HG03139 (cell line): ENCODE data around the gene PM20D1.
A peak's percentile ranks its signal among the peaks of the same experiment; 100 is the strongest.

Source experiments
- ATAC-seq: cut with Tn5 transposase; IDR thresholded peaks from one replicate; pipeline ENCODE4 v1.9.1; 2021; ENCODE audit not compliant: unreplicated experiment

Gene PM20D1

GRCh38 chr1:205809942-205810345, 40.0 kb downstream of the PM20D1 start:
- ATAC-seq: no peak

DNA sequence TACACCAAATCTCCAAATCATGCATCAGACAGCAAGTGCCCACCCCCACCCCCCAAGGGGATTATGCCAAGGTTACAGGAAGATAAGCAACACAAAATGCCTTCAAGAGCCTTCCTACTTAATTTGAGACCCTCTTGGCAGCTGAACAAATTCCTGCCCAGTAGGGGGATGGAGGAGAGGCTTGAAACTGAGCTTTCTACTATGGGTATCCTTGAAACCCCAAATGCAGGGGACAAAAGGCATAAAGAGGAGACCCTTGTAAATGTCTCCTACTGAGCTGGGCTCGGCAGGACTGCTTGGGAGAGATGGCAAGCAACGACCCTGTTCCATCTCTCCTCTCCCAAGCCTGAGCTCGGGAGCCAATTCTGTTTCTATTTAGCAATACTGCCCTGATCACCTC, 40.5 kb downstream of the PM20D1 start:
- no peak for ATAC-seq

GRCh38 chr1:205805082-205805711, 44.7 kb downstream of the PM20D1 start:
- no peak for ATAC-seq

- ATAC-seq: no peak
These were observed 45.3 kb downstream of the PM20D1 start for GRCh38 chr1:205804605-205805004.

- no peak for ATAC-seq
These were observed 45.9 kb downstream of the PM20D1 start for GRCh38 chr1:205803986-205804385.

- ATAC-seq: no peak
These were observed 47.9 kb downstream of the PM20D1 start for GRCh38 chr1:205802060-205802459.

DNA sequence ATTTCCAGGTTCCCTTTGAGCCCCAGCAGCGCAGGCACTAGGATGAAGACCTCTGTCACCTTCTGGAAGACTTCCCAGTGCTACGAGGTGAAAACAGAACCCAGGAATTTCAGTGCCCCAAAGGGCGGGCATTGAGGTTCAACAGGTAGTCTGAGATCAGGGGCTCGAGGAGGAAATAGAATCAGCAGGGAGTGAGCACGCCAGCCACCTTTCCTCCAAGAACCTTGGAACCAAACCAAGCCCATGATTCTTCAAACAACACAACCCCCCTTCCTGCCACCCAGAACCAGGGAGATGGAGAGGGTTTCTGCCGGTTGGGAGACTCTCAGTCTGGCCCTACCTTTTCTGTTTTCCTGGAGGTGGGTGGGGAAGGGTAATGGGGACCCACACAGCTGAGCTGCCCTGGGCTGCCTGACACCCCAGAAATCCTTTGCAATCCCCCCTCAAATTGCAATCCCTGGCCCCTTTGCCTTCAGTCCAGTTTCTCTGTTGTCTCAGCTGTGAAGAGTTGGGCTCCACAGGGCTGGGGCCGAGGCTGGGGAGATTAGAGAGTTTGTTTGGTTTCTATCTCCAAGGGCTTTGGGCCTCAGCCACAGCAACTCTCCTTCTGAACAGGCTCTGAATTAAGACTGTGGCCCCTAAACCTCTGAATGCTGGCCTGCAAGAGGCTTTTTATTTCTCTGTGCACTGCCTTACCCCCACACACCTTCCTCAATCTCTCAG, 48.8 kb downstream of the PM20D1 start:
- no peak for ATAC-seq

DNA sequence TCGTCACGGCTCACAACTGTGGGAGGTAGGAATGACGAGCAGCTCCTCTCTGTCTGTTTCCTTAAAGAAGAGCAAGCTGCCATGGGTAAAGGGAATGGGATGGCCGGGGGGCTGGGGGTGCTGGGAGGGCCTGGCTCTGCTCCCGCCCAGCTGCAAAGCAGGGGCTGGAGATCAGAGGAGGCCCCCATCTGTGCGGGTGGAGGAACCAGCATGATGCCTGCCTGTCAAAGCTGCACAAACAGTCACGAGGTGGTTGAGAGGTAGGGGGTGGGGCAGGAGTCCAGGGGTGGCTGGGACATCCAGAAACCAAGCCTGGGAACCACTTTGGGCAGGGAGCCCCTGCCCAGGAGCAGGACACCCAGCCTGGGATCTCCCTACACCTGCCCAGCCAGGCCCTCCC, 49.5 kb downstream of the PM20D1 start:
- no peak for ATAC-seq

- ATAC-seq: no peak
These were observed 51.4 kb downstream of the PM20D1 start for GRCh38 chr1:205798577-205798976.

DNA sequence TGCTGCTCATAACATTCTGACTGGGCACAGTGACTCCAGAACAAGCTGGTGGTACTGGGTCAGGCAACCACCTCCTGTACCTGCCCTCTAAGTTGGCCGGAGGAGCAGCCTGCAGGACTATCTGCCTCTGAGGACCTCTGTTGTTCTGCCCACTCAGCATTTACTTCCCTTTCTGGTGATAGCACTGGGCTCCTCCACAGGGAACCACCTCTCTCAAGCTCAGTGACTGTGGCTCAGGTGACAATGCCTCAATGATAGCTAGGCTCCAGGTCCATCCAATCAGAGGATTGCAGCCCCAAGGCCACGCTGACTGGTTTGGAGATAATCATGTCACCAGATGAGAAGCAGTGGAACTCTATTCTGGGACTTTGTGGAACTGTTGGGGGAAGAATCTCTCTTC, 52.8 kb downstream of the PM20D1 start:
- no peak for ATAC-seq

DNA sequence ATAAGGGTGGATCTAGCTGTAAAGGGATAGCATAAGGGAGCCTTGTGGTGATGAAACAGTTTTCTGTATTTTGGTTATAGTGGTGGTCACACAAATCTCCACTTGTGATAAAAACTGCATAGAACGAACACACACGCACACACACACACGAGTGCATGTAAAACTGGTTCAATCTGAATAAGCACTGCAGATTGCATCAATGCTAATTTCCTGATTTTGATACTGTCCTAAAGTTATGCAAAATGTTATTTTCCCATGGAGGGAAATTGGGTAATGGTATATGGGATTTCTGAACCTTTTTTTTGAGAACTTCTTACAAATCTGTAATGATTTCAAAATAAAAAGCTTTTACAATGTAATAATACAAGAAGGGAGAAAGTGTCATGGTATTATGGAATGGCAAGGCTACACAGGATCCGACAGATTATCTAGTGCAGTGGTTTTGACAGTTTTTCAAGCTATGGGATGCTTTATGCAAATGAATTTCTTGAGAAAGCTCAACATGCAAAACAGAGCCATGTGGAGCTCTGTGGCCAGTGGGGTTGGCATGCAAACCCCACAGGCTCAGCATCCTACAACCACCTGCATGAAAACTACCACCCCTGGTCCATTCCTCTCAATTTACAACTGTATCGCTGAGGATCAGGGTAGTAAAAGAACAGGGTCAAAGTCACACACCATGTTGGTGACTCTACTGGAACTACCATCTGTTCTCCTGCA, 55.8 kb downstream of the PM20D1 start:
- no peak for ATAC-seq

GRCh38 chr1:205792961-205793673, 56.8 kb downstream of the PM20D1 start:
- no peak for ATAC-seq

- ATAC-seq: no peak
These were observed 57.5 kb downstream of the PM20D1 start for GRCh38 chr1:205792481-205792881.

- peak; percentile 60 for ATAC-seq
These were observed 58.3 kb downstream of the PM20D1 start for GRCh38 chr1:205791568-205792180.

GRCh38 chr1:205787287-205787916, 62.5 kb downstream of the PM20D1 start:
- ATAC-seq: no peak

DNA sequence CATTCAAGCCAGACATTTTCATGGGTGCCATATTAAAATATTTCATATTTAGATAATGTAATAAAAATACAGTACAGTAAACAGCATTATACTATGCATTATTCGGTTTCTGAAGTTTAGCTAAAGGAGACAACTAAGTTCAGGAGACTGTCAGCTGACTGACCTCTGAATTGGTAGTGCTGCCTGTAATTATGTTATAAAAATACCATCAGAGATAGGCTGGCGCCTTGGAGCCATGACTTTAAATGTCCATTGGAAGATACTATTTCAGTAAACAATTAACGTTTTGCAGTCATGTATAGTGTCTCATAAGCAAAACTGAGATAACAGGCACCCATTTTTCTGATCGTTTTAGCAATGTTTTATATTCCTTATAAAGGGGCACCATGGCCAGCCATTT, 63.3 kb downstream of the PM20D1 start:
- ATAC-seq: no peak

DNA sequence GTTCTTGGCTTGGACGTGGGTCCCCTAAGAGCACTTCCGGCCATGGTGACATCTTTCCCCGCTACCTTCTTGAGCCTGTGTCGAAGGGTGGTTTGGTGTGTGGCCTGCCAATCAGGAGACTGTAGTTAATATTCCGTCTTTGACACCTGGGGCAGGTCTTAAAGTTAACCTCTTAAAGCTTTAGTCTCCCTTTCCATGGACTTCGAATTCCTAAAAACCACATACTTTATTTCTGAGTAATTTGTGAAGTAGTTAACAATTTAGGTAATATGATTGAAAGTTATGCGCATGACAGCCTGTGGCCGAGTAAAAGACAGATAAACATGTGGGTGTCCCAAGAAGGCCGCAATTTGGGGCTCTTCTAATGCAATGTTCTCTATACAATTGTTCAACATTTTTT, 64.5 kb downstream of the PM20D1 start:
- no peak for ATAC-seq

GRCh38 chr1:205783904-205784303, 66.0 kb downstream of the PM20D1 start:
- no peak for ATAC-seq

GRCh38 chr1:205783433-205783795, 66.5 kb downstream of the PM20D1 start:
- no peak for ATAC-seq

GRCh38 chr1:205782627-205783432, 67.1 kb downstream of the PM20D1 start:
- ATAC-seq: no peak
